ENCODE data around the gene DOK6.

- no peak for TF ChIP-seq EZH2 (IDR thresholded peaks at IDR 0.05; ENCODE audit: low read length, unreplicated experiment)
- TF ChIP-seq CTCF (conservative IDR thresholded peaks at IDR 0.05; ENCODE audit: low read depth, low read length): no peak
- TF ChIP-seq EZH2phosphoT487 (IDR thresholded peaks at IDR 0.05; ENCODE audit: borderline replicate concordance, low read length): no peak
These were observed 374.1 kb downstream of the DOK6 start for GRCh38 chr18:69774831-69775230.
